Measurements from ENCODE around the gene FSTL5. TPM values are rescaled to one million over a fixed set of nuclear protein-coding genes. Genes with fewer than 3 reads are reported as not detected.

Gene FSTL5
- total and polyA plus RNA-seq, 8 donors, result 0.08 to 1.9 (median 0.16) TPM

GRCh38 chr4:162017863-162018262 lies 145.9 kb downstream of the FSTL5 start:
- Histone ChIP-seq H3K4me1 (no peaks in the 10 kb centered on the region), H3K27ac (no peak overlapping the region), H3K9me3 (no peaks in the 10 kb centered on the region), H3K4me3 (no peak overlapping the region), H3K27me3 (no peaks in the 10 kb centered on the region), H3K36me3 (no peaks in the 10 kb centered on the region)
- ATAC-seq (no peak), DNase-seq (no peak), FAIRE-seq (no peak)
- intact Hi-C loops (cut with DNase I), result no loop called here
- 30 to 46% methylated on average over 2 of the region's 2 CpGs for WGBS, 2 donors
- TF ChIP-seq, protein P1, sequence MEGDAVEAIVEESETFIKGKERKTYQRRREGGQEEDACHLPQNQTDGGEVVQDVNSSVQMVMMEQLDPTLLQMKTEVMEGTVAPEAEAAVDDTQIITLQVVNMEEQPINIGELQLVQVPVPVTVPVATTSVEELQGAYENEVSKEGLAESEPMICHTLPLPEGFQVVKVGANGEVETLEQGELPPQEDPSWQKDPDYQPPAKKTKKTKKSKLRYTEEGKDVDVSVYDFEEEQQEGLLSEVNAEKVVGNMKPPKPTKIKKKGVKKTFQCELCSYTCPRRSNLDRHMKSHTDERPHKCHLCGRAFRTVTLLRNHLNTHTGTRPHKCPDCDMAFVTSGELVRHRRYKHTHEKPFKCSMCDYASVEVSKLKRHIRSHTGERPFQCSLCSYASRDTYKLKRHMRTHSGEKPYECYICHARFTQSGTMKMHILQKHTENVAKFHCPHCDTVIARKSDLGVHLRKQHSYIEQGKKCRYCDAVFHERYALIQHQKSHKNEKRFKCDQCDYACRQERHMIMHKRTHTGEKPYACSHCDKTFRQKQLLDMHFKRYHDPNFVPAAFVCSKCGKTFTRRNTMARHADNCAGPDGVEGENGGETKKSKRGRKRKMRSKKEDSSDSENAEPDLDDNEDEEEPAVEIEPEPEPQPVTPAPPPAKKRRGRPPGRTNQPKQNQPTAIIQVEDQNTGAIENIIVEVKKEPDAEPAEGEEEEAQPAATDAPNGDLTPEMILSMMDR (IDR thresholded peaks at IDR 0.05), result no peak

DNA sequence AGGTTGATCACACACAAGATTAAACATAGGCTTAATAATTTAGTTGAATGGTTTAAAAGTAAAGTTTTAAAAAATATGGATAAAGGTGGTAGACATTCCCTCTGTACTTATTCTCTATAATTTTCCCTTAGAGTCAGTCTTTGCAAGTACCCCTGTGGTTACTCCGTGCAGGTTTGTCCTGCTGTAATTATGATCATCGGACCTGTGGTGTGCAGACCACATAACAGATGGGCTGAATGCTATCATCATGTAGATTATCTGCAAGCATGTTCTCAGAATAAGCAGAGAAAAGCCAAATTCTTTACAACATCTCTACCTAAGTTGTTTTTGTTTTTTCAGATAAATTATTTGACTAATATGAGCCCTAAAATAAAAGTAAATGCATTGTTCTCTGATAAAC lies 146.8 kb downstream of the FSTL5 start:
- H3K4me1 ChIP-seq, result no peaks in the 10 kb centered on the region
- 66 to 91% methylated on average over 2 of the region's 2 CpGs for WGBS, 2 donors
- no peak for ATAC-seq
- H3K27me3 ChIP-seq, result no peaks in the 10 kb centered on the region
- intact Hi-C loops (cut with DNase I), result no loop called here
- no peaks in the 10 kb centered on the region for H3K36me3 ChIP-seq
- no peak overlapping the region for H3K4me3 ChIP-seq
- DNase-seq, result no peak
- TF ChIP-seq, protein P1 (IDR thresholded peaks at IDR 0.05), result no peak
- H3K9me3 ChIP-seq, result no peaks in the 10 kb centered on the region
- H3K27ac ChIP-seq, result no peak overlapping the region
- FAIRE-seq, result no peak

DNA sequence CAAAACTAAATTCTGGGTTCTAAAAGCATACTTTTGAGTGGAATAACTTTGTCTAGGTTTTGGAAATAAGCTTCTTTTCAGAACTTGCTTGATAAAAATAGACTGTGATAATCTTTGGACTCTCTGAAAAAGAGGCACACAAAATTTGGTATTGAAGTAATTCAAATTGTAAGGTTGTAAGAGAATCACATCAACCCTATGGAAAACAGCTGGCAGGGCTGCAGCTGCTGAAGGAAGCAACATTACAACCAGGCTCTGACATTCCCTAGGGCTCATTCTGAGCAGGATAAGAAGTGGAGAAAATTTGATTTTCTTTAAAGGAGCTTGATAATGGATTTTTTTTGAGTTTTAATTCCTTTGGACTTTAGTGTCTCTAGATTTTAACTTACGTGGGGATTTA lies 147.6 kb downstream of the FSTL5 start:
- WGBS, 2 donors, result 0% methylated on average over 1 of the region's 1 CpG
- no peak overlapping the region for H3K4me3 ChIP-seq
- no peak for ATAC-seq
- intact Hi-C loops (cut with DNase I), result no loop called here
- no peaks in the 10 kb centered on the region for H3K36me3 ChIP-seq
- TF ChIP-seq, protein P1 (IDR thresholded peaks at IDR 0.05), result no peak
- no peaks in the 10 kb centered on the region for H3K27me3 ChIP-seq
- H3K27ac ChIP-seq, result no peak overlapping the region
- H3K4me1 ChIP-seq, result no peaks in the 10 kb centered on the region
- no peak for FAIRE-seq
- DNase-seq, result no peak
- no peaks in the 10 kb centered on the region for H3K9me3 ChIP-seq

GRCh38 chr4:162015090-162015489 lies 148.7 kb downstream of the FSTL5 start:
- Histone ChIP-seq H3K36me3 (no peaks in the 10 kb centered on the region), H3K27me3 (no peaks in the 10 kb centered on the region), H3K4me3 (no peak overlapping the region), H3K4me1 (no peaks in the 10 kb centered on the region), H3K9me3 (no peaks in the 10 kb centered on the region), H3K27ac (no peak overlapping the region)
- TF ChIP-seq, protein P1 (IDR thresholded peaks at IDR 0.05), result no peak
- intact Hi-C loops (cut with DNase I), result no loop called here
- no peak for DNase-seq
- WGBS, 2 donors, result 61 to 76% methylated on average over 3 of the region's 3 CpGs
- no peak for FAIRE-seq
- no peak for ATAC-seq

DNA sequence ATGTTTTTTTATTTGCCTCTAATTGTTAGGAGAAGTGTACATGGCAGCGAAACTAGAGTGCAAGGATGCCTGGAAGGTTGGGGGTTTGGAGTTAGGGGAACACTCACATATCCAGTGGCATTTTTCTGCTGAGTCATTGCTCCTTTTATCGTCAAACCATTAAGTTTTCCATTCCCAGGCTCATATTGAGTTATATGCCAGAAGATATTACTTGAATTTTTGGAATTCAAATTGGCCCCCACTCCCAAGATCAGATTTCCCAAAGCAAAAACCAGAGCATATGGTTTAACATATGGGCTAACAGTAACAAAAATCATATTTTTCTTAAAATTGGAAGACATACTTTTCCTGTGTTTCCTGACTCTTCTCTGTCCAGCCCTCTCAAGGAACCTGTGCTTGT lies 152.7 kb downstream of the FSTL5 start:
- TF ChIP-seq, protein P1 (IDR thresholded peaks at IDR 0.05), result no peak
- WGBS, 2 donors, result 73 to 80% methylated on average over 2 of the region's 2 CpGs
- ATAC-seq (no peak), DNase-seq (no peak), FAIRE-seq (no peak)
- Histone ChIP-seq H3K27me3 (no peaks in the 10 kb centered on the region), H3K4me1 (no peaks in the 10 kb centered on the region), H3K4me3 (no peak overlapping the region), H3K36me3 (no peaks in the 10 kb centered on the region), H3K9me3 (no peaks in the 10 kb centered on the region), H3K27ac (no peak overlapping the region)
- intact Hi-C loops (cut with DNase I), result no loop called here
